Activated naive CD4-positive, alpha-beta T cell treated with anti-CD3 and anti-CD28 coated beads, Interleukin-2, amount 50 U/mL, for 24 hours (primary cell): ENCODE data around the gene MLLT3.
A peak's percentile ranks its signal among the peaks of the same experiment; 100 is the strongest.

Experiments used
- H3K27ac Mint-ChIP-seq: one replicate; pipeline ENCODE4 v1.8.0; 2021; ENCODE audit warnings: mild to moderate bottlenecking, mixed read lengths
- H3K27me3 Mint-ChIP-seq: one replicate; pipeline ENCODE4 v1.8.0; 2021; ENCODE audit warnings: mixed read lengths
- H3K36me3 Mint-ChIP-seq: one replicate; pipeline ENCODE4 v1.8.0; 2021; ENCODE audit warnings: mixed read lengths
- H3K4me1 Mint-ChIP-seq: one replicate; pipeline ENCODE4 v1.8.0; 2021; ENCODE audit warnings: mixed read lengths
- H3K4me3 Mint-ChIP-seq: one replicate; pipeline ENCODE4 v1.8.0; 2021; ENCODE audit warnings: mild to moderate bottlenecking, mixed read lengths
- H3K9me3 Mint-ChIP-seq: one replicate; pipeline ENCODE4 v1.8.0; 2021; ENCODE audit warnings: mixed read lengths

The MLLT3 gene

DNA sequence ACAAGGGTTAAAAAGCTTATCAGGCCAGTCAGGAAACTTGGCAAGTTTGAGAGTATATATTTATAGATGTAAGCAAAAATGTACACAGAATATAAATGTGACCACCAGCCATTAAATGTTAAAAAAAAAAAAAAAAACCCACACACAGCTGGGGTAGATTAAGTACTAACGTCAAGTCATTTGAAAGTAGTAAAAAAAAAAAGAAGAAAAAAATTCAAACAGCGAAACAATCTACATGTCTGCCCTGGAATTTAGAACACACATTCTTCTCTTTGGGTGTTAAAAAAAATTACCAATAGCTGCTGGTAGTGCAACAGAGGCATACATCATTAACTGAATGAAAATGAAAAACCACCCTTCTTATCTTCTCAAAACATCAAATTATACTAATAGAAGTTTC, 269.7 kb downstream of the MLLT3 start:
- H3K4me3 Mint-ChIP-seq, result no peak overlapping the region
- peak overlapping the region; percentile 4 for H3K27ac Mint-ChIP-seq
- no peaks in the 10 kb centered on the region for H3K27me3 Mint-ChIP-seq
- H3K36me3 Mint-ChIP-seq, result peaks cover 13% of the 10 kb centered on the region
- H3K4me1 Mint-ChIP-seq, result peaks cover 50% of the 10 kb centered on the region
- no peaks in the 10 kb centered on the region for H3K9me3 Mint-ChIP-seq

DNA sequence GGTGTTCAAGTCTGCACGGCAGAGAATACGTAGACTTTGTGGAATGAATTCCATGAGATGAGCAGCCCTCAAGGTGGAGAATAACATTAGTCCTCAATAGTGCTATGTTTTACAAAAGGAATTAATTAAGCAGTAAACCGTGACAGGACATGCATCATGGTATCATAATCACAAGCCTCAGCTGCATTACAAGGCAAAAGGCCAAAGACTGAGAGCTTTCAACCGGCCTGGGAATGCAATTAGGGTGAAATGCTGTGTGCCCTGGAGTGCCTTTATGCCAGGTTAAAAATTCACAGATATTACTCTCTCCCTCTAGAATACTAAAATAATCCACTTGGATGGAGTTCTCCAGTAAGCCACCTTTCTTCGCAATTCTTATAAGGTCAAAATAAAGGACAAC, 270.6 kb downstream of the MLLT3 start:
- H3K4me1 Mint-ChIP-seq, result peaks cover 42% of the 10 kb centered on the region
- H3K27ac Mint-ChIP-seq, result no peak overlapping the region
- no peaks in the 10 kb centered on the region for H3K9me3 Mint-ChIP-seq
- peaks cover 13% of the 10 kb centered on the region for H3K36me3 Mint-ChIP-seq
- H3K27me3 Mint-ChIP-seq, result no peaks in the 10 kb centered on the region
- H3K4me3 Mint-ChIP-seq, result no peak overlapping the region

DNA sequence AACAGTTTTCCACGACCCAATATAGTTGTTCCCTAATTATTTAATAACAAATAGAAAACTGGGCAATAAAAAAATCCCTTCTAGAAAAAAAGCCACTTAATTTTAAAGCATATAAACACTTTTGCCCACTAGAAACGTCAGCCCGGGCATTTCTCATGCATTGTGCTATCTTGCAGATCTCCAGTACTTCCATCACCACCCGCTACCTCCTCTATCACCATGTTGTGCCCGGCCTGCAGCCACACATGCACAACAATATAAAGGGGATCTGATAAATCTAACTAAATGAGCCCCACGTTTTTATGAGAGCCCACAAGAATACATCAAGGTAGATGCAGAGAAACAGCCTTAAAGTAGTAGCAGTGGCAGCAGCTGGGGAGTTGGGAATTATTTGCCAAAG, 272.7 kb downstream of the MLLT3 start:
- Mint-ChIP-seq H3K27ac (no peak overlapping the region), H3K36me3 (peaks cover 17% of the 10 kb centered on the region), H3K4me1 (peaks cover 37% of the 10 kb centered on the region), H3K9me3 (no peaks in the 10 kb centered on the region), H3K4me3 (no peak overlapping the region), H3K27me3 (no peaks in the 10 kb centered on the region)

DNA sequence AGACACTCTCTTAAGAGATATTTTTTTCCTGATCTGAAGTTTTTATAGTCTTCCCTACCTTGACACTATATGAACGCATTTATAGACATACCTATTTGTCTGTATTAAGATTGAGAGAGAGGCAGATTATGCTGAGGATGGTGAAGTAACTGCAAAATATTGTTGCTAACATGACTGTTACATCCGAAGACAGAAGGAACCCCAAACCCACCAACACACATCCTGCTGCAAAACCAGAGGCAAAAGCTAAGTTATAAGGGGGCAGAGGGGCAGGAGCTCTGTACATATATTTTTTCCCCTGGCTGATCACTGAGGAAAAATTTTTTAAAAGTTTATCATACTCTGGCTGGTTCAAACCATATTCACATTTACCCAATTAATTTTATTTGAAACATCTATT, 279.0 kb downstream of the MLLT3 start:
- H3K27ac Mint-ChIP-seq, result peak overlapping the region; percentile 76
- peaks cover 4% of the 10 kb centered on the region for H3K36me3 Mint-ChIP-seq
- no peaks in the 10 kb centered on the region for H3K9me3 Mint-ChIP-seq
- H3K27me3 Mint-ChIP-seq, result no peaks in the 10 kb centered on the region
- no peak overlapping the region for H3K4me3 Mint-ChIP-seq
- H3K4me1 Mint-ChIP-seq, result peaks cover 62% of the 10 kb centered on the region

DNA sequence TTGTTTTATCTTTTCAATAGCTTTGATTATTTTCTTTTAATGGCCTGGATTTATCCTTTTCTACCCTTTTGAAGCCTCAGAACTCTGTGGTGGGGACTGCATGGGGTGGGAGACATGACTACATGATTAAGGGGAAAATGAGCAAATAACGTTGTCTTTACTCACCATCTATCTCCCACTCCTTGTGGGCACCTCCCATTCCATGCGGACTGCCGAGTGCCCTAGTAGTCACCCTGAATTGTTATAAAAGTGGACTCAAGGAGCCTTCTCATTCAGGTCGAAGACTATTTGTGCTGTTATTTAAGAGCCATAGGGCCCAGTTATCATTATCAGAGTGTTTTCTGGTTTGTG, 281.8 kb downstream of the MLLT3 start:
- Mint-ChIP-seq H3K9me3 (no peaks in the 10 kb centered on the region), H3K27ac (no peak overlapping the region), H3K4me1 (peaks cover 68% of the 10 kb centered on the region), H3K27me3 (no peaks in the 10 kb centered on the region), H3K36me3 (no peaks in the 10 kb centered on the region), H3K4me3 (no peak overlapping the region)

DNA sequence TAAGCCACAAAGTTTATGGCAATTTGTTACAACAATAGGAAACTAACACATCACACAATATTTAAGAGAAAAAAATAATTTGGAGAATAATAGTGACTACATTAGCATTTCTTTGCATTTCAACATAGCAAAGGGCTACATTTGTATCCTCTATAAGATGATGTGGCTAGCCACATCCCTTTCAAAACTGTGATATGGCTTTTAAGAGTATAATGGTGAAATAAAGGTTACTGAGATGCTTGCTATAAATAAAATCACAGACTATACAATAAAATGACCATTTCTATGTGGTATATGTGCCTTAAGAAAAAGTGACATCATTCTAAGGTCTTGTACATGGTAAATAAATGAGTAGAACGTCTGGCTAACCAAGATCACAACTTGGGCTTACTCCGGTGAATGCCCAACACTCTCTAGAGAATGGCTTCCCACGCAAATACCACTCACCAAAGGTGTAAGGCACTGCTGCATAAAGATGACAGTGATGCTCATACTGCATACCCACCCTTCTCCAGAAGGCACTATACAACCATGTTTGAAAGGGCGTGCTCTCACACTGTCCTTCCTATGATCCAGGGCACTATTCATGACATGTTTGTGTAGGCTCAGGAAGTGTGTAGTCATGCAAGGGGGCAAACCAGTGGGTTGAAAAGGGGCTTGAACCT, 286.5 kb downstream of the MLLT3 start:
- no peaks in the 10 kb centered on the region for H3K36me3 Mint-ChIP-seq

DNA sequence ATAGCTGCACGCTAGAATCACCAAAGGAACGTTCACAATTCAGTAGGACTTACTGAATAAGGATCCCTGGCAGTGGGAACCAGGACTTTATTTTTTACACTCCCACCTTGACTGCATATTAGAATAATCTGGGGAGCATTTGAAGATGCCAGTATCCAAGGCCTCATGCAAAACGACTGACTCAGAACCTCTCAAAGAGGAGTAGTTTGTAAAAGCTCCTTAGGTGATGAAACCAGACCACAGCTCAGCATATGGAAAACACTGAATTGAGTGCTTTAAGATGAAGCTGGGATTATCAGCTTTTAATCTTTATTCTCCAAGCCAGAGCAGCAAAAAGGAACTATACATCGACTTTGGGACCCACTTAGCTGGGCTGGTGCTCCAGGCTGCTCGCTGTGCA, 288.3 kb downstream of the MLLT3 start:
- peaks cover 41% of the 10 kb centered on the region for H3K4me1 Mint-ChIP-seq
- no peaks in the 10 kb centered on the region for H3K27me3 Mint-ChIP-seq
- H3K36me3 Mint-ChIP-seq, result no peaks in the 10 kb centered on the region
- no peaks in the 10 kb centered on the region for H3K9me3 Mint-ChIP-seq
- H3K27ac Mint-ChIP-seq, result no peak overlapping the region
- H3K4me3 Mint-ChIP-seq, result no peak overlapping the region

More for the DNA sequence above, 286.5 kb downstream of the MLLT3 start:
- Mint-ChIP-seq H3K27me3 (no peaks in the 10 kb centered on the region), H3K27ac (no peak overlapping the region), H3K9me3 (no peaks in the 10 kb centered on the region), H3K4me1 (peaks cover 42% of the 10 kb centered on the region), H3K4me3 (no peak overlapping the region)

DNA sequence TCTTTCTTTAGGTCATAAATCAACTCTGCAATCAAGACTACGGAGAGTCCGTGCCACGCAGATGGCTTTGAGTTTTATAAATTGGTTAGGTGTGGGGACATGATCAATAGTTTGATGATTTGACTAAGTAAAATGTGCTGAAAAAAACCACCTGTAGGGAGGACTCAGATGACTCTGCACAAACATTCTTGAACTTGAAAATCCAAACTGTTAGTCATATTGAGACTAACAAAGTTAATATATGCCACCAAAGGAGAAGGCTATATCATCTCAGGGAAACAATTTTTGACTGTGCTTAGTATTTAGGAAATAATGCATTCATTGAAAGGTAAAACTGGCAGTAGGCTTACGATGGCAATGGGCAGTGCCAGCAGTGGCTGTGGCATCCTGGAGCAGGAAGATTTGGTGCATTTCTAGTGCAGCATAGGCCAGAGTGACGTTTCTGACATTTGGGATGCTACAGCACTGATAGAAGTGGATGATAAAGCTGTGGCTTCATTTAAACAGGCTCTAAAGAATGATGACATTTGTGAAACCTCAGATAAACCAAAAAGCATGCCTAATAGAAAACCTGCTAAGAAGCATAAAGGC, 291.1 kb downstream of the MLLT3 start:
- Mint-ChIP-seq H3K27ac (no peak overlapping the region), H3K9me3 (no peaks in the 10 kb centered on the region)

DNA sequence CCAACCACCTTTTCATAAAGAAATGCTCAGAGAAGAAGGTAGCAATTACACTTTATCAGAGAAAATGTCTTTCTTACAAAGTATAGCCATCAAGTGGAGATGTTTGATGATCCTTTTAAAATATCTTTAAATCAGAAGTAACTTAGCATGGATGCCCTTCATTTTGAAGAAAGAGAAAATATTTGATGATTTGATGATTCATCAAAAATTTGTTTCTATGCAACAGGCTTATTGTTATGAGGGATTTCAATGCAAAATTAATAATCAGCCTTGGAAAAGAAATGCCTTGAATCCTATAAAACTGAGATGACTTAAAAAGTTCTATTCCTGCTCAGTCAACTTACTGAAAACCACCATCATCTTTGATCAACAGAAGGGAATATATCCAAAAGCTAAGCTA, 291.6 kb downstream of the MLLT3 start:
- no peak overlapping the region for H3K4me3 Mint-ChIP-seq

More for the DNA sequence above, 291.1 kb downstream of the MLLT3 start:
- H3K4me3 Mint-ChIP-seq, result no peak overlapping the region
- no peaks in the 10 kb centered on the region for H3K27me3 Mint-ChIP-seq
- H3K36me3 Mint-ChIP-seq, result peaks cover 1% of the 10 kb centered on the region
- peaks cover 43% of the 10 kb centered on the region for H3K4me1 Mint-ChIP-seq

DNA sequence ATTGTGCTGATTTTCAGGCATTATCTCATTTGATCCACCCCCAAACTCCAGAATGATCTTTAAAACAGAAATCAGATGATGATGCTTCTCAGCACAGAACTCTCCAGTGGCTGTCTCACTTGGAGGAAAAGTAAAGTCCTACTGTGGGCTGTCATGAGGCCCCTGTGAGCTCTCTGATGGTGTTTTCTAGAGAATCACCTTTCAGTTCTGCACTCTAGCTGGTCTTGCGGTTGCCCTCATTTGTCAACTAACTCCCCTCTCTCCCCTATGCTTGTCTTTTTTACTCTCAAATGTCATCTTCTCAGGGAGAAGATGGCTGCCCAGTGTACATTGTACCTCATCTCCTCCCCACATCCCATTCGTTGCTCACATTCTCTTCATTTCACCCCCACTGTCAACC, 295.8 kb downstream of the MLLT3 start:
- H3K27ac Mint-ChIP-seq, result no peak overlapping the region
- peaks cover 66% of the 10 kb centered on the region for H3K4me1 Mint-ChIP-seq
- peaks cover 5% of the 10 kb centered on the region for H3K36me3 Mint-ChIP-seq
- peaks cover 7% of the 10 kb centered on the region for H3K9me3 Mint-ChIP-seq
- H3K4me3 Mint-ChIP-seq, result no peak overlapping the region
- H3K27me3 Mint-ChIP-seq, result no peaks in the 10 kb centered on the region

More for the DNA sequence above, 291.6 kb downstream of the MLLT3 start:
- H3K9me3 Mint-ChIP-seq, result no peaks in the 10 kb centered on the region
- peaks cover 39% of the 10 kb centered on the region for H3K4me1 Mint-ChIP-seq
- H3K27ac Mint-ChIP-seq, result peak overlapping the region; percentile 10
- H3K27me3 Mint-ChIP-seq, result no peaks in the 10 kb centered on the region
- peaks cover 1% of the 10 kb centered on the region for H3K36me3 Mint-ChIP-seq

DNA sequence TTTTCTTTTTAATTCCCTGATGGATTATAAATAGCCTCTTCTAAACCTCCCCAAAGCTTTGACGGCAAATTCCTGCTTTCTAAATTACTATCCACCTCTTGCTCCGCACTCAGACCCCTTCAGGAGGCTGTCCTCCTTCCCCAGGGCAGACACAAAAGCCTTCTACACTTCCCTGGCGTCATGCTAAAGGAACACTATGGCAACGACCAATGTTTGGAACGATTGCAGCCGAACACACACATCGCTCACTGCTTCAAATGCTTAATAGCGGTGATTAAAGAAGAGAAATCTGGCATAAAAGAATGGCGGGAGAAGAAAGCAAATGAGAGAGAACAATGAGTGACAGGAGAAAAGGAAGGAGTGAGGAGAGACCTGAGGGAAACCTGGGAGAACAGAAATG, 297.3 kb downstream of the MLLT3 start:
- Mint-ChIP-seq H3K27ac (no peak overlapping the region), H3K4me3 (no peak overlapping the region), H3K36me3 (peaks cover 6% of the 10 kb centered on the region), H3K9me3 (peaks cover 12% of the 10 kb centered on the region), H3K27me3 (no peaks in the 10 kb centered on the region), H3K4me1 (peaks cover 67% of the 10 kb centered on the region)

DNA sequence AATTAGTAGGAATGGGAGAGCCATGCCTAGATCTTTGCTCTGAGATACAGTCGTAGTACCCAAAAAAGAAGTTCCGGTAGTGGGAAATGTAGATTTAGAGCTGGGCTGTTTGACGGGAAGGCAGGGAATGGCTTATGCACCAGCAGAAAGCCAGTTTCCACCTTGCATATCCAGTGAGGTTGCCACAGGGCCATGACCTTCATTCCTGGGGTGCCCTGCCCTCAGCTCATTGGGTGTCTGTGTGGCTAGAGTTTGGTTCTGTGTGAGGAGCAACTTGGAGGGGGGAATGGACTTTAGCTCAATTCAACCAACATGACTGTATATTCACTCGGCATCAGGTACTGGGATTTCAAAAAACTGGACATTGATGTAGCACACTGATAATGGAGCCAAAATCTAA, 300.1 kb downstream of the MLLT3 start:
- peaks cover 90% of the 10 kb centered on the region for H3K4me1 Mint-ChIP-seq
- peak overlapping the region; percentile 96 for H3K27ac Mint-ChIP-seq
- peak overlapping the region; percentile 78 for H3K4me3 Mint-ChIP-seq
- peaks cover 6% of the 10 kb centered on the region for H3K36me3 Mint-ChIP-seq
- no peaks in the 10 kb centered on the region for H3K27me3 Mint-ChIP-seq
- H3K9me3 Mint-ChIP-seq, result peaks cover 12% of the 10 kb centered on the region

DNA sequence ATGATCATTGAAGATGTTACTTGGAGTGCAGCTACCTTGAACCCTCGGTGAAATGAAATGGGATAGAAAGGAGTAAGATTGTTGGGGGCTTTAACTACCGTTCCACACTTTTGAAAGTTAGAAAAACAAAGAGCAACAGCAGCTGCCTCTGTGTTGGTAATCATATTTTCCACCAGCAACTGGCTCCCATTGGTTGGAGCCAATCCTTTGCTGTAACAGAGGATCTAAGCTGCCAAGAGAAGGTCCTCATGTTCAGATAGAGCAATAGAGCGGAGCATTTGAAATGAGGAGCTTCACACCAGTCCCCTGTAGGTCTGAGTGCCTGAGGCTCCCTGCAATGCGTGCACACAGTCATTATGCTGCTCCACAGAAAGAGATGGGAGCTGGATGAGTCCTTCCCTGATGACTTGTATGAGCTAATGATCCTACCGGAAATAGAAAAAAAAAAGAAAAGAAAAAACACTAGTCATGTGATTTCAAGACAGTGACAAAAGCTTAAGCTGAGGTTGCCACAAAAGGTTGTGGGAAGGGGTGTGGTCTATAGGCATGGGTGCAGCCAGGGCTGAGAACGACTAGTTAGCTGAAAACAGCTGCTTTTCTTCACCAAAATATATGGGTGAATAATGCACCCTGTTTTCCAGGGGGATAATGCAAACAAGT, 300.7 kb downstream of the MLLT3 start:
- no peaks in the 10 kb centered on the region for H3K27me3 Mint-ChIP-seq
- peaks cover 88% of the 10 kb centered on the region for H3K4me1 Mint-ChIP-seq
- peaks cover 12% of the 10 kb centered on the region for H3K9me3 Mint-ChIP-seq
- H3K4me3 Mint-ChIP-seq, result peak overlapping the region; percentile 78
- H3K27ac Mint-ChIP-seq, result peak overlapping the region; percentile 96
- H3K36me3 Mint-ChIP-seq, result peaks cover 6% of the 10 kb centered on the region

DNA sequence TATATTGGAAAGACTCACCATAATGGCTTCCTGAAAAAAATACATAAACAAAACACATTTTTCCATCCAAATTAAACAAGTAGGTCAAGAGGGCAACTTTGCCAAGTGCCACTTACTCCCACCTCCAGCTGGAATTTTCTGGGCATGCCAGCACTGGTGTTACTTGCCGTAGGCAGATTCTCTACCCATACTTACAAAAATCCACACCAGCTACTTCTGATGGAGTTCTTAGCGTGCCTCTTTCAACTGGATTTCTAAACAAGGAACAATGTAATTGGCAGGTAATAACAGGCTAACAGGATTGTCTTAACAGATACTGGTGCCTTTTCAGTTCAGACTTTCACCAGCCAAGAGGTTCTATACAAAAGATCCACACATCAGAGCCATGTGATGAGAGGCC, 301.4 kb downstream of the MLLT3 start:
- H3K27ac Mint-ChIP-seq, result peak overlapping the region; percentile 96
- peaks cover 91% of the 10 kb centered on the region for H3K4me1 Mint-ChIP-seq
- H3K4me3 Mint-ChIP-seq, result peak overlapping the region; percentile 78
- no peaks in the 10 kb centered on the region for H3K27me3 Mint-ChIP-seq
- H3K9me3 Mint-ChIP-seq, result peaks cover 12% of the 10 kb centered on the region
- peaks cover 7% of the 10 kb centered on the region for H3K36me3 Mint-ChIP-seq

DNA sequence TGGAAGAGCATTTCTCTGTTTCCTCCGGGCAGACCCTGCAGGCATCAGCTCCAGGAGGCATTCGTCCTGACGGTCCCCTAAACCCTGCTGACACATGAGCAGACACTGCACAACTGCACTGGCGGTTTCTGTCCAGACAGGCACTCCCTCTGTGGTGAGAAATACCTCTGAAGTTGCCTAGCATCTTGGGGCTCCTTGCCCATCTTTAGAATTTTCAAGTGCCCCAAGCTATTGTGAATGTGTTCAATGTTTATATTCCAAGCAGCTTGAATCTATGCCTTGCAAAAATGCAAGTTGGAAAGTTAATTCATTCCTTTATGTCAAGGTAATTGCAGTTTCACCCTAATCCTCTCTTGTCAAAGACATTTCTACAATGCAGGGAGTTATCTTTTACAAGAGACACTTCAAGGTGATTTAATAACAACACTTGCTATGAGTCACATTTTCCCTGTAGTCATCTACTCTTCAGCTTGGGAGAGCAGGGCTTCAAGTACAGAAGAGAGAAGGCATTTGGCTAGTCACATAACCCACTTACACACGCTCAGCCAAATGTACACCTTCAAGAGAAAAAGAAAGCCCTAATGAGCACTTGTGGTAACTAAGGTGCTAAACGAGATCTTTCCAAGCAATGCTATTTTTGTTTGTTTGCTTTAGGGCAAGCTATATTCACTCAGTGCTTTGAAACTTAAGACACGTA, 302.5 kb downstream of the MLLT3 start:
- Mint-ChIP-seq H3K4me3 (peak overlapping the region; percentile 16), H3K9me3 (peaks cover 17% of the 10 kb centered on the region), H3K4me1 (peaks cover 97% of the 10 kb centered on the region)

DNA sequence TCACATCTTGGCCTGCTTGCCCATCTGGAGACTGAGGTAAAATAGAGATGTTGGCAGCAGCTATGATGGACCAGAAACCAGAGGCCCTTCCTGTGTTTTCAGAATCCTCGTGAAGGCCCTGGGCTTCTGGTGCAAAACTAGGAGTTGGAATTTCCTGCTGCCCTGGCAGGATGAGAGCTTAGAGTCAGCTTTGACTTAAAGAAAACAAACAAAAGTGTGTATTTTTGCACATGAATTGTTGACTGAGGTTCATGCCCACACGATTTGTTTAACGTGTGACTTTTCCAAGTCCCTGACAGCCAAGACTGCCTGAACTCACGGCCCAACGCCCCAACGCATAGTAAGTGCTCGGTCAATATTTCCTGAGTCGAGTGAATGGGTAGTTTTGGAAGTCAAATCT, 303.1 kb downstream of the MLLT3 start:
- Mint-ChIP-seq H3K9me3 (peaks cover 17% of the 10 kb centered on the region), H3K36me3 (peaks cover 8% of the 10 kb centered on the region), H3K4me3 (no peak overlapping the region), H3K4me1 (peaks cover 95% of the 10 kb centered on the region), H3K27me3 (no peaks in the 10 kb centered on the region), H3K27ac (peak overlapping the region; percentile 96)

More for the DNA sequence above, 302.5 kb downstream of the MLLT3 start:
- Mint-ChIP-seq H3K27ac (peak overlapping the region; percentile 96), H3K36me3 (peaks cover 8% of the 10 kb centered on the region), H3K27me3 (no peaks in the 10 kb centered on the region)
